BJ (cell line): ENCODE data around the gene KIF16B. TPM values are rescaled to one million over a fixed set of nuclear protein-coding genes. Genes with fewer than 3 reads are reported as not detected.

Experiments used
- CTCF ChIA-PET: fragments of 350-600 bp; formaldehyde crosslinking; extraction: SDS; loops from one replicate; lab custom pipeline; 2021; ENCODE audit warnings: antibody characterized with exemption, inconsistent platforms; lab: Yijun Ruan, JAX
- POLR2A ChIA-PET: fragments of 300-600 bp; sonication (Branson Sonifier 250); formaldehyde crosslinking; extraction: SDS; loops from one replicate; lab custom pipeline; 2021; ENCODE audit warnings: antibody characterized with exemption; lab: Charles Lee
- DNase-seq: peaks from one replicate; pipeline ENCODE4 v3.0.0-alpha.2; 2011; ENCODE audit warnings: low read depth
- H3K27me3 ChIP-seq: 2 replicates; pipeline ENCODE4 v1.6.0; 2011; ENCODE audit warnings: low read length; ENCODE audit not compliant: control insufficient read depth, insufficient read depth
- H3K36me3 ChIP-seq: 2 replicates; pipeline ENCODE4 v1.5.1; 2011; ENCODE audit warnings: low read length; ENCODE audit not compliant: control insufficient read depth, insufficient read depth
- H3K4me3 ChIP-seq: 2 replicates; pipeline ENCODE4 v1.5.1; 2011; ENCODE audit warnings: low read depth, mild to moderate bottlenecking, control low read depth, low read length
- polyA plus RNA-seq: library from polyadenylated mRNA; depleted of rRNA; stranded (reverse); fragments of >200 nt; gene quantifications from 2 replicates; pipeline ENCODE4 v1.2.3, GENCODE V29; 2011
- TF ChIP-seq, protein P1 (sequence below): IDR thresholded peaks from 2 replicates; pipeline ENCODE4 v1.5.1; 2011; ENCODE audit warnings: low read depth, mild to moderate bottlenecking, control low read depth, inconsistent platforms, low read length, moderate library complexity; ENCODE audit not compliant: insufficient read depth

The KIF16B gene
- polyA plus RNA-seq, 1 experiment = 3.2 TPM

DNA sequence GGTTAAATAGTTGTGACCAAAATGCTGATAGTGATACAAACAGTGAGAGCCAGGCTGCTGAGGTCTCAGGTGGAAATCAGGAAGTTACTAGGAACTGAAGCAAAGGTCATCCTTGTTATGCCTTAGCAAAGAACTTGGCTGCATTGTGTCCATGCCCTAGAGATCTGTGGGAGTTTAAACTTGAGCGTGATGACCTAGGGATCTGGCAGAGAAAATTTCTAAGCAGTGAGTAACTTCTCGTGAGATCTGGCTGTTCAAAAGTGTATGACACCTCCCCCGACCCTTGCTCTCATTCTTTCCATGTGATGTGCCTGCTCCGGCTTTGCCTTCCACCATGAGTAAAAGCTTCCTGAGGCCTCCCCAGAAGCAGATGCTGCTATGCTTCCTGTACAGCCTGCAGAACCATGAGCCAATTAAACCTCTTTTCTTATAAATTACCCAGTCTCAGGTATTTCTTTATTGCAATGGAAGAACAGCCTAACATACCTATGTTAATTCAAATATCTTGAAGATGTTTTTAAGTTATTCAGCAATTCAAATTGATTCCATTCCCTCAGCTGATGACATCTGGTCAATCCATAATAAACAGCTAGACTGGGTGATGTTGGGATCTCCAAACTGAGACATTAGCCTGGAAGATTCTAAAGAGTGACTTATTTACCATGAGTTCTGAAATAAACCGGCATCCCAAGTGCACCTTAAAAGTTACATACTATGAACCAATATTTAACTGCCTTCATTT lies 33.8 kb downstream of the KIF16B start:
- ChIA-PET CTCF (interaction anchor here (0.9 kb wide), 1 partner anchor 13 kb away, joined by 3 read pairs; no protein-coding TSS in a partner anchor), POLR2A (no interaction called here)
- DNase-seq = no peak

DNA sequence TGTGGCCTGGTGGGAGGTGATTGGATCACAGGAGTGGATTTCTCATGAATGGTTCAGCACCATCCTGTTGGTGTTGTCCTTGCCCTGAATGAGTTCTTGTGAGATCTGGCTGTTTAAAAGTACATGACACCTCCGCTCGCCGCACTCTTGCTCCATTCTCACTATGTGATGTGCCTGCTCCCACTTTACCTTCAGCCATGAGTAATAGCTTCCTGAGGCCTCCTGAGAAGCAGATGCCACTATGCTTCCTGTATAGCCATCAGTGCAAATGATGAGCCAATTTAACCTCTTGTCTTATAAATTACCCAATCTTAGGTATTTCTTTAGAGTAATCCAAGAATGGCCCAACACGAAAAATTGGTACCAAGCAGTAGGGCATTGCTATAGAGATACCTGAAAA lies 34.5 kb downstream of the KIF16B start:
- Histone ChIP-seq H3K27me3 (no peaks in the 10 kb centered on the region), H3K4me3 (no peak overlapping the region), H3K36me3 (no peaks in the 10 kb centered on the region; the same call in 1 of the 2 replicates)
- DNase-seq = no peak
- ChIA-PET CTCF (no interaction called here), POLR2A (no interaction called here)
- TF ChIP-seq, protein P1, sequence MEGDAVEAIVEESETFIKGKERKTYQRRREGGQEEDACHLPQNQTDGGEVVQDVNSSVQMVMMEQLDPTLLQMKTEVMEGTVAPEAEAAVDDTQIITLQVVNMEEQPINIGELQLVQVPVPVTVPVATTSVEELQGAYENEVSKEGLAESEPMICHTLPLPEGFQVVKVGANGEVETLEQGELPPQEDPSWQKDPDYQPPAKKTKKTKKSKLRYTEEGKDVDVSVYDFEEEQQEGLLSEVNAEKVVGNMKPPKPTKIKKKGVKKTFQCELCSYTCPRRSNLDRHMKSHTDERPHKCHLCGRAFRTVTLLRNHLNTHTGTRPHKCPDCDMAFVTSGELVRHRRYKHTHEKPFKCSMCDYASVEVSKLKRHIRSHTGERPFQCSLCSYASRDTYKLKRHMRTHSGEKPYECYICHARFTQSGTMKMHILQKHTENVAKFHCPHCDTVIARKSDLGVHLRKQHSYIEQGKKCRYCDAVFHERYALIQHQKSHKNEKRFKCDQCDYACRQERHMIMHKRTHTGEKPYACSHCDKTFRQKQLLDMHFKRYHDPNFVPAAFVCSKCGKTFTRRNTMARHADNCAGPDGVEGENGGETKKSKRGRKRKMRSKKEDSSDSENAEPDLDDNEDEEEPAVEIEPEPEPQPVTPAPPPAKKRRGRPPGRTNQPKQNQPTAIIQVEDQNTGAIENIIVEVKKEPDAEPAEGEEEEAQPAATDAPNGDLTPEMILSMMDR = no peak

More for the DNA sequence above, 33.8 kb downstream of the KIF16B start:
- H3K4me3 ChIP-seq = no peak overlapping the region
- H3K27me3 ChIP-seq = no peaks in the 10 kb centered on the region
- TF ChIP-seq, protein P1 = no peak
- no peaks in the 10 kb centered on the region; the same call in 1 of the 2 replicates for H3K36me3 ChIP-seq

DNA sequence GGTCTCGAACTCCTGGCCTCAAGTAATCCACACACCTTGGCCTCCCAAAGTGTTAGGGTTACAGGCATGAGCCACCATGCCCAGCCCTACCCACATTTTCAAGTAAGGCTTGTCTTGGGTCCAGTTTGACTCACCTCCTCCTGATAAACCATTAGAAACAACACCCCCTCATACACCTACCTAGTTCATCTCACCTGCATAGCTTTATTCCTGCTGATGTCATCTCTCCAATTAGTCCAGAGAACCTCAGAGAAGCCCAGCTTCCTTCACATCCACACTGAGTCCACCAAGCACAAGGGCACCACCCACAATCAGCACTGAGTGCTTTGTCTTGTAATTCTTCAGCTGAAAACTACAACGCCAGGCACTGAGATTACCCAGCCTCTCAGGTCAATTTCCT lies 35.3 kb downstream of the KIF16B start:
- H3K36me3 ChIP-seq = no peaks in the 10 kb centered on the region; the same call in 1 of the 2 replicates
- TF ChIP-seq, protein P1 = no peak
- ChIA-PET CTCF (no interaction called here), POLR2A (no interaction called here)
- no peak for DNase-seq
- no peak overlapping the region for H3K4me3 ChIP-seq
- H3K27me3 ChIP-seq = no peaks in the 10 kb centered on the region

DNA sequence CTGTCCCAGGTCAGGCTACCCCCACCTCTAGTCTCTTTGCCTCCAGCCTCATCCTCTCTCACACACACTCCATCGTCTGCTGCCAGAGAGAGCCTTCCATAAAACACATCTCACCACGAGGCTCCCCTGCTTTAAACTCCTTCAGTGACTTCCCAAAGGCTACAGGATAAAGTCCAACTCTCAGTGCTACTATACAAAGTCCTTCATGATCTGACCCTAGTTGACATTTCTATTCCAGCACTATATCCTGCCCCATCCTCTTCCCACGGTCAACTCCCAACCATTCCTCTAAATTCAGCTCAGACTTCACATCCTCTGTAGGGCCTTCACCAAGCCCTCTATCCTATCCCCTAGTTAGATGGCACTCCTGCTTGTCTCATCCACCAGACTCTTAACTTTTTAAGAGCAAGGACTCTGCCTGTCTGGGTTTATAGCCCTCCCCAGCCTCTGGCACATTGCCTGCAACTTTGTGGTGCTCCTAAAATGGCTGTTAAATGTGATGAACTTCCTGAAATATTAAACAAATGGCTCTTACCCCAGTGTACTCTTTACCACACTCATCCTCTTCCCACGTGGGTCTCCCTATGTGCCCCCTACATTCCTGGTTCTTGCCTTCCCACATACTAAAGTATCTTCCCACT lies 36.1 kb downstream of the KIF16B start:
- no peak for DNase-seq
- POLR2A ChIA-PET = no interaction called here
- TF ChIP-seq, protein P1 = no peak
- Histone ChIP-seq H3K36me3 (no peaks in the 10 kb centered on the region; the same call in 1 of the 2 replicates), H3K4me3 (no peak overlapping the region), H3K27me3 (no peaks in the 10 kb centered on the region)
- CTCF ChIA-PET = interaction anchor here (0.6 to 0.9 kb wide), 2 partner anchors 10 to 1874 kb away, joined by 3 to 4 read pairs; no protein-coding TSS in a partner anchor

DNA sequence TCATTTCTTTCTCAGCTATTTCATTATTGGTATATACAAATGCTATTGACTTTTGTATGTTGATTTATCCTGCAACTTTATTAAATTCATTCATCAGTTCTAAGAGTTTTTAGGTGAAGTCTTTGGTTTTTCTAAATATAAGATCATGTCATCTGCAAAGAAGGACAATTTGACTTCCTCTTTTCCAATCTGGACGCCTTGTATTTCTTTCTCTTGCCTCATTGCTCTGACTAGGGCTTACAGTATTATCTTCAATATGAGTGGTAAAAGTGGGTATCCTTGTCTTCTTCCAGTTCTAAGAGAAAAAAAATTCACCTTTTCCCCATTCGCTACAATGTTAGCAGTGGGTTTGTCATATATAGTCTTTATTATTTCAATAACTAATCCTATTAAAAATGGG lies 38.0 kb downstream of the KIF16B start:
- ChIA-PET CTCF (no interaction called here), POLR2A (no interaction called here)
- H3K36me3 ChIP-seq = no peaks in the 10 kb centered on the region; the same call in 1 of the 2 replicates

More for the DNA sequence above, 38.0 kb downstream of the KIF16B start:
- H3K4me3 ChIP-seq = no peak overlapping the region
- H3K27me3 ChIP-seq = no peaks in the 10 kb centered on the region
- no peak for DNase-seq
- TF ChIP-seq, protein P1 = no peak
